Stomach (tissue), 9 donors: Measurements from ENCODE around the gene SPATA3. TPM values are rescaled to one million over a fixed set of nuclear protein-coding genes. Genes with fewer than 3 reads are reported as not detected.
A peak's percentile ranks its signal among the peaks of the same experiment; 100 is the strongest.

Source experiments
- DNase-seq, 2 donors: peaks; one replicate each; pipeline versions ENCODE4 v3.0.0 to v3.0.0-alpha.2; 2013 to 2019
- H3K27ac ChIP-seq, 5 donors: fragments of 200-600 bp in 4 of 5; sonication (generic) in 4 of 5; one replicate each; pipeline ENCODE4 v1.5.1; 2013 to 2019; ENCODE audit warnings: mild to moderate bottlenecking in 1 of 5, moderate library complexity in 1 of 5
- H3K27me3 ChIP-seq, 3 donors: fragments of 200-600 bp; sonication (generic); one replicate each; pipeline ENCODE4 v1.5.1; 2017 to 2019; ENCODE audit warnings: mixed run types in 1 of 3
- H3K36me3 ChIP-seq, 4 donors: fragments of 200-600 bp; sonication (generic); 1 replicate in 3 of 4; 2 replicates in 1 of 4; pipeline ENCODE4 v1.5.1; 2016 to 2019
- H3K4me1 ChIP-seq, 4 donors: fragments of 200-600 bp; sonication (generic); one replicate each; pipeline ENCODE4 v1.5.1; 2016 to 2019
- H3K4me3 ChIP-seq, 4 donors: fragments of 200-600 bp; sonication (generic) in 3 of 4; one replicate each; pipeline ENCODE4 v1.5.1; 2016 to 2019; ENCODE audit warnings: mild to moderate bottlenecking in 1 of 4
- H3K9me3 ChIP-seq, 4 donors: fragments of 200-600 bp; sonication (generic); one replicate each; pipeline ENCODE4 v1.5.1; 2016 to 2019
- EP300 ChIP-seq: sonication (generic); formaldehyde crosslinking; IDR thresholded peaks from one replicate; pipeline ENCODE4 v1.6.1; 2017; ENCODE audit warnings: antibody characterized with exemption
- POLR2A ChIP-seq, 4 donors: fragments of 450-650 bp; IDR thresholded peaks; one replicate each; pipeline ENCODE4 v1.6.1; 2016; ENCODE audit warnings: antibody characterized with exemption in 4 of 4, control low read depth in 2 of 4, mild to moderate bottlenecking in 1 of 4, moderate library complexity in 1 of 4
- POLR2AphosphoS5 ChIP-seq, 3 donors: sonication (generic); formaldehyde crosslinking; IDR thresholded peaks; one replicate each; pipeline ENCODE4 v1.6.1; 2016; ENCODE audit warnings: antibody characterized with exemption in 3 of 3
- WGBS, 5 donors: extraction: QIAGEN DNeasy Blood & Tissue Kit in 3 of 5; methylation state at CpG; one replicate each; pipeline versions ENCODE4 v1.1.5 to v1.1.7; 2013 to 2018; 5-methylcytosine and 5-hydroxymethylcytosine counted together
- intact Hi-C: fragments of 100-400 bp; cut with DNase I; formaldehyde crosslinking; loops from one replicate; pipeline ENCODE4 v1.15.1; 2023; ENCODE audit warnings: low total_unique reads
- polyA plus RNA-seq, 3 donors: library from polyadenylated mRNA; stranded (reverse); fragments of 200-250 nt; gene quantifications; one replicate each; pipeline ENCODE4 v1.2.3, GENCODE V29; 2013
- total RNA-seq, 5 donors: library from RNA; depleted of rRNA; stranded (reverse); fragments of >200 nt; gene quantifications; one replicate each; pipeline versions ENCODE4 v1.1.0 to v1.2.3, GENCODE V29; 2014 to 2016
- TF ChIP-seq, protein P1 (sequence below), 7 experiments: fragments of 450-650 bp in 4 of 7; fragments of 200-600 bp in 3 of 7; sonication (generic) in 3 of 7; IDR thresholded peaks; one replicate each; pipeline ENCODE4 v1.5.1; 2016 to 2019; ENCODE audit warnings: antibody characterized with exemption in 7 of 7, control low read depth in 2 of 7, mild to moderate bottlenecking in 1 of 7
- donor health status: healthy with polysubstance abuse.
- donor health status: Bipolar disorder and iron deficiency.
- donor health status: healthy.

SPATA3 gene
- total and polyA plus RNA-seq, 8 donors: not detected

DNA sequence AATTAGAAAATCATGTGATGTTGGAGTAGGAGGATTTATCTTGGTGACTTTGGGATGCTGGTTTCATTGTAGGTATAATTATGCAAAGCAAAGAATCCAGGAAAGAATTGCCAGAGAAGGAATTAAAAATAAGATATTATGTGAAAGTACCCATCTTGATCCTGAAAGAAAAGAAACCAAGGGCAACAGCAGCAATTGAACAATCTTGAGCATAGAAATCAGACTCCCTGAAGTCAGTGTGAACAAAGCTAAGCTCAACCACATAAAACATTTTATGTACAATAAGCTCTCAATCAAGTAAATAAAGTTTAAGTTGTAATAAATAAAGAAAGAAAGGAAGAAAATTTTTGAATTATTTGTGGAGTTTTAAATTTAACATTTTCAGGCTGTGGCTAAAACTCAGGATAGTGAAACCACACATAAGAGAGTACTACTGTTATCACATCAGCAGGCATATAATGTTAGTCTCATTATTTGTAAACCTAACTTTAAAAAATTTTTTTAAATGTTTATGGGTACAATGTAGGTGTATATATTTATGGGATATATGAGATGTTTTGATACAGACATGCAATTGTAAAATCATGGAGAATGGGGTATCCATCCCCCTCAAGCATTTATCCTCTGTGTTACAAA is 38.0 kb upstream of the SPATA3 start:
- Histone ChIP-seq H3K27ac (no peak overlapping the region), H3K9me3 (no peaks in the 10 kb centered on the region), H3K27me3 (peaks cover 0 to 55% (median 22%) of the 10 kb centered on the region in 3 donors), H3K4me3 (peak overlapping the region; percentile 29 to 45 (median 36)), H3K36me3 (no peaks in the 10 kb centered on the region), H3K4me1 (peaks cover 0 to 17% (median 11%) of the 10 kb centered on the region in 4 donors)
- intact Hi-C loops: no loop called here
- no peak for TF ChIP-seq POLR2AphosphoS5 (IDR thresholded peaks at IDR 0.05)
- TF ChIP-seq POLR2A (IDR thresholded peaks at IDR 0.05): no peak
- no peak for TF ChIP-seq EP300
- DNase-seq: no peak

DNA sequence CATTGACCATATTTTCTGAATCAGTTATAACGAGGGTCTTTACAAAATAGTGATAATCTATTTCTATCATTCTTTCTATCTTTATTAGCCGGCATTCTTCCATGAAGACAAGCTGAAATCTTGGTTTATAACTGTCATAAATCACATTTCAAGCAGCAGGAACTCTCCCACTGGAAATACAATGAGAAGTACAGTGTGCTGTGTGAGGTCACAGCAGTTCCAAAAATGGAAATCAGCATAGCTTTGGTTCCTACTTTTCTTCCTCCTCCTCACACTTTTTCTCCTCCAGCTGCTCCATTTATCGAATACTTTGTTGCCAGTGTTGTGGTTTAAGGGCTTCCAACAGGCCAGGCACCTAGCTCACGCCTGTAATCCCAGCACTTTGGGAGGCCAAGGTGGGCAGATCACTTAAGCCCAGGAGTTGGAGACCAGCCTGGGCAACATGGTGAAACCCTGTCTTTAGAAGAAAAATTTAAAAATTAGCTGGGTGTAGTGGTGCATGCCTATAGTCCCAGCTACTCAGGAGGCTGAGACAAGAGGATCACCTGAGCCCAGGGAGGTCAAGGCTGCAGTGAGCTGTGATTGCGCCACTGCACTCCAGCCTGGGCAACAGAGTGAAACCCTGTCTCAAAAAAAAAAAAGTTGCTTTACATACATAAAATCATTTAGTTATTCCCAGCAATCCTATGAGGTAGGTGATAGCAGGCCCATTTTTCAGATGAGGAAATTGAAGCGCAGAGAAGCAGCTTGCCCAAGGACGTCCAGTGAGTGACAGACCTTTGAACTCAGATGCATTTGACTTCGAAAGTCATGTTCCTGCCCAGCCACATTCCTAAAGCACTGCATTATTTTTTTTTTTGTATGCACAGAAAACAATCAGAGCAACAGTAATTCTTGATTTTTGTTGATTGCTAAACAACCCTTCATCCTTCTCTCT is 36.8 kb upstream of the SPATA3 start:
- Histone ChIP-seq H3K27ac (no peak overlapping the region), H3K27me3 (peaks cover 0 to 60% (median 22%) of the 10 kb centered on the region in 3 donors), H3K36me3 (no peaks in the 10 kb centered on the region), H3K4me1 (peaks cover 0 to 17% (median 11%) of the 10 kb centered on the region in 4 donors), H3K9me3 (no peaks in the 10 kb centered on the region), H3K4me3 (no peak overlapping the region)
- 80 to 87% (median 83%) methylated on average over 8 of the region's 8 CpGs for WGBS, 5 donors
- TF ChIP-seq POLR2AphosphoS5 (IDR thresholded peaks at IDR 0.05) (no peak), POLR2A (IDR thresholded peaks at IDR 0.05) (no peak), EP300 (no peak)
- TF ChIP-seq, protein P1, sequence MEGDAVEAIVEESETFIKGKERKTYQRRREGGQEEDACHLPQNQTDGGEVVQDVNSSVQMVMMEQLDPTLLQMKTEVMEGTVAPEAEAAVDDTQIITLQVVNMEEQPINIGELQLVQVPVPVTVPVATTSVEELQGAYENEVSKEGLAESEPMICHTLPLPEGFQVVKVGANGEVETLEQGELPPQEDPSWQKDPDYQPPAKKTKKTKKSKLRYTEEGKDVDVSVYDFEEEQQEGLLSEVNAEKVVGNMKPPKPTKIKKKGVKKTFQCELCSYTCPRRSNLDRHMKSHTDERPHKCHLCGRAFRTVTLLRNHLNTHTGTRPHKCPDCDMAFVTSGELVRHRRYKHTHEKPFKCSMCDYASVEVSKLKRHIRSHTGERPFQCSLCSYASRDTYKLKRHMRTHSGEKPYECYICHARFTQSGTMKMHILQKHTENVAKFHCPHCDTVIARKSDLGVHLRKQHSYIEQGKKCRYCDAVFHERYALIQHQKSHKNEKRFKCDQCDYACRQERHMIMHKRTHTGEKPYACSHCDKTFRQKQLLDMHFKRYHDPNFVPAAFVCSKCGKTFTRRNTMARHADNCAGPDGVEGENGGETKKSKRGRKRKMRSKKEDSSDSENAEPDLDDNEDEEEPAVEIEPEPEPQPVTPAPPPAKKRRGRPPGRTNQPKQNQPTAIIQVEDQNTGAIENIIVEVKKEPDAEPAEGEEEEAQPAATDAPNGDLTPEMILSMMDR (IDR thresholded peaks at IDR 0.05): no peak
- intact Hi-C loops: no loop called here
- no peak for DNase-seq

DNA sequence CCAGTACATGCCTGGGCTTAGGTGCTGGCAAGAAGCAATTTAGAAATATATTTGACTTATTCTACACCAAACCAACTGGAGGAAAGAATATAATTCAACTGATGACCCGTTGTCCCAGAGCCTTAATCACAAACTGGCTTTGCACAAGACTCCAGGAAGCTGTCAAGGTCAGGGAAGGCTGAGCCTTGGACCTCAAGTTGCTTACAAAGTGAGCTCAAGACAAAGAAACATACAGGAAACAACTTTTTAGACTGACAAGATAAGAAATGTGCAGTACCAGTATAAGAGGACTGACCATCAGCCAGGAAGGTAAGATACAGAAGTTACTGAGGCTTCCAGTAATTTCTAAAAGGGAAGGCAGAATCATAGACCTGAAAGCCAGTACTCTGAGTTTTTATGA is 35.9 kb upstream of the SPATA3 start:
- peaks cover 0 to 17% (median 11%) of the 10 kb centered on the region in 4 donors for H3K4me1 ChIP-seq
- no peaks in the 10 kb centered on the region for H3K9me3 ChIP-seq
- TF ChIP-seq, protein P1 (IDR thresholded peaks at IDR 0.05): no peak
- TF ChIP-seq POLR2AphosphoS5 (IDR thresholded peaks at IDR 0.05) (no peak), EP300 (no peak), POLR2A (IDR thresholded peaks at IDR 0.05) (no peak)
- intact Hi-C loops: no loop called here
- peaks cover 0 to 68% (median 22%) of the 10 kb centered on the region in 3 donors for H3K27me3 ChIP-seq
- 31 to 56% (median 38%) methylated on average over 1 of the region's 1 CpG for WGBS, 5 donors
- no peak overlapping the region for H3K4me3 ChIP-seq
- H3K36me3 ChIP-seq: no peaks in the 10 kb centered on the region
- no peak overlapping the region for H3K27ac ChIP-seq
- no peak for DNase-seq

DNA sequence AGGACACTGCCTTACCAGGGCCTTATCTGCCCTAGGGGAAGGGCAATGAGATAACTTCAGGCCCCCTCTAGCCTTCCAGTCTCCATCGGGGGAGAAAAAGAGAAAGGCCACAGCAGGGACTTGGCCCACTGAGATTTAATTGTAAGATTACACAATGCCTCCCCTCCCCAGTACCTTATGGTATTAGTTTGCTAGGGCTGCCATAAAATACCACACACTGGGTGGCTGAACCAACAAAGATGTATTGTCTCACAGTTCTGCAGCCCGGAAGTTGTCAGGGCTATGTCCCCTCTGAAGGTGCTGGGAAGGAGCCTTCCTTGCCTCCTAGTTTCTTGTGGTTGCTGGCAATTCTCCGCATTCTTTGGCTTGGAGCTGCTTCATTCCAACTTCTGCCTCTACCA is 34.8 kb upstream of the SPATA3 start:
- intact Hi-C loops: no loop called here
- DNase-seq: no peak
- no peak for TF ChIP-seq POLR2AphosphoS5 (IDR thresholded peaks at IDR 0.05)
- TF ChIP-seq EP300: no peak
- no peak for TF ChIP-seq POLR2A (IDR thresholded peaks at IDR 0.05)
- TF ChIP-seq, protein P1 (IDR thresholded peaks at IDR 0.05): no peak
- H3K27ac ChIP-seq: no peak overlapping the region
- no peaks in the 10 kb centered on the region for H3K9me3 ChIP-seq
- no peaks in the 10 kb centered on the region for H3K36me3 ChIP-seq
- WGBS, 5 donors: 49 to 89% (median 64%) methylated on average over 3 of the region's 3 CpGs
- H3K27me3 ChIP-seq: peaks cover 0 to 62% (median 18%) of the 10 kb centered on the region in 3 donors
- no peak overlapping the region for H3K4me3 ChIP-seq
- H3K4me1 ChIP-seq: peaks cover 0 to 17% (median 11%) of the 10 kb centered on the region in 4 donors
